ENCODE data around the gene TRPM3. TPM values are rescaled to one million over a fixed set of nuclear protein-coding genes. Genes with fewer than 3 reads are reported as not detected.

TRPM3 gene
- total RNA-seq, 1 experiment from 2014 or later, result 5.4 TPM

DNA sequence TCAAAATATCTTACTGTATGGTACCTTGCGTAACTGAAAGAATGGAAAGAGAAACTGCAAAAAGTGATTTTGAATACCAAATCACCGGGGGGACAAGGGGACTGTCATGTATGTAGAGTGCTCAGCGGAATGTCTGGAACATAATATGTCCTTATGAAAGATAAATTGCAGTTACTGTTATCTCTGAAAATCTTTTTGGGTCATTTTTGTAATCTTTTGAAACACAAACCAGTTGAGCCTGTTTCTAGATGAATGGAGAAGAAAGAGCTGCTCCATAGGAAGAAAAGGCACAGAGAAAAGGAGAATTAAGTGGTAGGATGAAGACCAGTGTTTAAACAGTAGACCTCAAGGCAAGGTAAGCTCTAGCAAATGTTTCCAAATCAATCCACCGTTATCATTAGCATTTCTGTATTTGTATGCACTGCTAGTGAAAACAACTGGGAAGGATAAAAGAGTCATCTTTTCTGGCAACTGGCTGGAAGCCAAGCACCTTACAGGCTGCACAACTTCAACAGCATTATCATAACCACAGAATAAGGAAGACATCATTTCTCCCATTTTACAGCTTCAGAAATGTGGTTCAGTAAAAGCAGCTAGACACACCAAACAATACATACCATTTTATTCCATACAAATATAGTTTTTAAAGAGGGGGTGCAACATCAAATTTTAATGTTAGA lies 158.5 kb downstream of the TRPM3 start (continued):
- TF ChIP-seq ZNF396 (CRISPR knock-in tag; IDR thresholded peaks at IDR 0.05; ENCODE audit: borderline replicate concordance) (no peak), GTF2I (CRISPR knock-in tag; conservative IDR thresholded peaks at IDR 0.05) (no peak), IRF2 (CRISPR knock-in tag; IDR thresholded peaks at IDR 0.05; ENCODE audit: borderline replicate concordance, low read depth) (no peak), ZNF317 (CRISPR knock-in tag; IDR thresholded peaks at IDR 0.05; ENCODE audit: borderline replicate concordance, low read depth) (no peak), TEAD1 (CRISPR knock-in tag; IDR thresholded peaks at IDR 0.05) (no peak), SOX15 (CRISPR knock-in tag; IDR thresholded peaks at IDR 0.05) (no peak), ZNF263 (CRISPR knock-in tag; IDR thresholded peaks at IDR 0.05; ENCODE audit: low read depth) (no peak), KAT7 (CRISPR knock-in tag; IDR thresholded peaks at IDR 0.05; ENCODE audit: borderline replicate concordance) (no peak), ZMAT4 (CRISPR knock-in tag; IDR thresholded peaks at IDR 0.05) (no peak), HMGXB4 (CRISPR knock-in tag; IDR thresholded peaks at IDR 0.05) (no peak), ZNF532 (CRISPR knock-in tag; IDR thresholded peaks at IDR 0.05; ENCODE audit: borderline replicate concordance) (no peak), NR2C2 (CRISPR knock-in tag; IDR thresholded peaks at IDR 0.05) (no peak)
- TF ChIP-seq, protein P1, sequence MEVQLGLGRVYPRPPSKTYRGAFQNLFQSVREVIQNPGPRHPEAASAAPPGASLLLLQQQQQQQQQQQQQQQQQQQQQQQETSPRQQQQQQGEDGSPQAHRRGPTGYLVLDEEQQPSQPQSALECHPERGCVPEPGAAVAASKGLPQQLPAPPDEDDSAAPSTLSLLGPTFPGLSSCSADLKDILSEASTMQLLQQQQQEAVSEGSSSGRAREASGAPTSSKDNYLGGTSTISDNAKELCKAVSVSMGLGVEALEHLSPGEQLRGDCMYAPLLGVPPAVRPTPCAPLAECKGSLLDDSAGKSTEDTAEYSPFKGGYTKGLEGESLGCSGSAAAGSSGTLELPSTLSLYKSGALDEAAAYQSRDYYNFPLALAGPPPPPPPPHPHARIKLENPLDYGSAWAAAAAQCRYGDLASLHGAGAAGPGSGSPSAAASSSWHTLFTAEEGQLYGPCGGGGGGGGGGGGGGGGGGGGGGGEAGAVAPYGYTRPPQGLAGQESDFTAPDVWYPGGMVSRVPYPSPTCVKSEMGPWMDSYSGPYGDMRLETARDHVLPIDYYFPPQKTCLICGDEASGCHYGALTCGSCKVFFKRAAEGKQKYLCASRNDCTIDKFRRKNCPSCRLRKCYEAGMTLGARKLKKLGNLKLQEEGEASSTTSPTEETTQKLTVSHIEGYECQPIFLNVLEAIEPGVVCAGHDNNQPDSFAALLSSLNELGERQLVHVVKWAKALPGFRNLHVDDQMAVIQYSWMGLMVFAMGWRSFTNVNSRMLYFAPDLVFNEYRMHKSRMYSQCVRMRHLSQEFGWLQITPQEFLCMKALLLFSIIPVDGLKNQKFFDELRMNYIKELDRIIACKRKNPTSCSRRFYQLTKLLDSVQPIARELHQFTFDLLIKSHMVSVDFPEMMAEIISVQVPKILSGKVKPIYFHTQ (CRISPR knock-in tag; IDR thresholded peaks at IDR 0.05), result no peak
- TF ChIP-seq, protein P2, sequence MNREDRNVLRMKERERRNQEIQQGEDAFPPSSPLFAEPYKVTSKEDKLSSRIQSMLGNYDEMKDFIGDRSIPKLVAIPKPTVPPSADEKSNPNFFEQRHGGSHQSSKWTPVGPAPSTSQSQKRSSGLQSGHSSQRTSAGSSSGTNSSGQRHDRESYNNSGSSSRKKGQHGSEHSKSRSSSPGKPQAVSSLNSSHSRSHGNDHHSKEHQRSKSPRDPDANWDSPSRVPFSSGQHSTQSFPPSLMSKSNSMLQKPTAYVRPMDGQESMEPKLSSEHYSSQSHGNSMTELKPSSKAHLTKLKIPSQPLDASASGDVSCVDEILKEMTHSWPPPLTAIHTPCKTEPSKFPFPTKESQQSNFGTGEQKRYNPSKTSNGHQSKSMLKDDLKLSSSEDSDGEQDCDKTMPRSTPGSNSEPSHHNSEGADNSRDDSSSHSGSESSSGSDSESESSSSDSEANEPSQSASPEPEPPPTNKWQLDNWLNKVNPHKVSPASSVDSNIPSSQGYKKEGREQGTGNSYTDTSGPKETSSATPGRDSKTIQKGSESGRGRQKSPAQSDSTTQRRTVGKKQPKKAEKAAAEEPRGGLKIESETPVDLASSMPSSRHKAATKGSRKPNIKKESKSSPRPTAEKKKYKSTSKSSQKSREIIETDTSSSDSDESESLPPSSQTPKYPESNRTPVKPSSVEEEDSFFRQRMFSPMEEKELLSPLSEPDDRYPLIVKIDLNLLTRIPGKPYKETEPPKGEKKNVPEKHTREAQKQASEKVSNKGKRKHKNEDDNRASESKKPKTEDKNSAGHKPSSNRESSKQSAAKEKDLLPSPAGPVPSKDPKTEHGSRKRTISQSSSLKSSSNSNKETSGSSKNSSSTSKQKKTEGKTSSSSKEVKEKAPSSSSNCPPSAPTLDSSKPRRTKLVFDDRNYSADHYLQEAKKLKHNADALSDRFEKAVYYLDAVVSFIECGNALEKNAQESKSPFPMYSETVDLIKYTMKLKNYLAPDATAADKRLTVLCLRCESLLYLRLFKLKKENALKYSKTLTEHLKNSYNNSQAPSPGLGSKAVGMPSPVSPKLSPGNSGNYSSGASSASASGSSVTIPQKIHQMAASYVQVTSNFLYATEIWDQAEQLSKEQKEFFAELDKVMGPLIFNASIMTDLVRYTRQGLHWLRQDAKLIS (CRISPR knock-in tag; IDR thresholded peaks at IDR 0.05; ENCODE audit: borderline replicate concordance), result no peak
- TF ChIP-seq, protein P3, sequence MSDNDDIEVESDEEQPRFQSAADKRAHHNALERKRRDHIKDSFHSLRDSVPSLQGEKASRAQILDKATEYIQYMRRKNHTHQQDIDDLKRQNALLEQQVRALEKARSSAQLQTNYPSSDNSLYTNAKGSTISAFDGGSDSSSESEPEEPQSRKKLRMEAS (CRISPR knock-in tag; IDR thresholded peaks at IDR 0.05), result no peak

Measured in WTC11 (cell line).